Fibroblast of pulmonary artery (primary cell): ENCODE data around the gene SIGLEC10.

Experiments used
- DNase-seq: peaks from one replicate; pipeline ENCODE4 v3.0.0-alpha.2; 2010; ENCODE audit warnings: low read depth
- H3K4me3 ChIP-seq: replicated peaks from 2 replicates; pipeline ENCODE4 v1.5.1; 2011; ENCODE audit warnings: low read depth, mild to moderate bottlenecking, control low read depth, low read length, moderate library complexity
- TF ChIP-seq, protein P1 (sequence below): IDR thresholded peaks from 2 replicates; pipeline ENCODE4 v1.5.1; 2011; ENCODE audit warnings: mild to moderate bottlenecking, control low read depth, low read length, inconsistent platforms; ENCODE audit errors: missing control alignments

The SIGLEC10 gene

GRCh38 chr19:51375504-51376221, 41.8 kb downstream of the SIGLEC10 start:
- no peak overlapping the region for H3K4me3 ChIP-seq
- TF ChIP-seq, protein P1, sequence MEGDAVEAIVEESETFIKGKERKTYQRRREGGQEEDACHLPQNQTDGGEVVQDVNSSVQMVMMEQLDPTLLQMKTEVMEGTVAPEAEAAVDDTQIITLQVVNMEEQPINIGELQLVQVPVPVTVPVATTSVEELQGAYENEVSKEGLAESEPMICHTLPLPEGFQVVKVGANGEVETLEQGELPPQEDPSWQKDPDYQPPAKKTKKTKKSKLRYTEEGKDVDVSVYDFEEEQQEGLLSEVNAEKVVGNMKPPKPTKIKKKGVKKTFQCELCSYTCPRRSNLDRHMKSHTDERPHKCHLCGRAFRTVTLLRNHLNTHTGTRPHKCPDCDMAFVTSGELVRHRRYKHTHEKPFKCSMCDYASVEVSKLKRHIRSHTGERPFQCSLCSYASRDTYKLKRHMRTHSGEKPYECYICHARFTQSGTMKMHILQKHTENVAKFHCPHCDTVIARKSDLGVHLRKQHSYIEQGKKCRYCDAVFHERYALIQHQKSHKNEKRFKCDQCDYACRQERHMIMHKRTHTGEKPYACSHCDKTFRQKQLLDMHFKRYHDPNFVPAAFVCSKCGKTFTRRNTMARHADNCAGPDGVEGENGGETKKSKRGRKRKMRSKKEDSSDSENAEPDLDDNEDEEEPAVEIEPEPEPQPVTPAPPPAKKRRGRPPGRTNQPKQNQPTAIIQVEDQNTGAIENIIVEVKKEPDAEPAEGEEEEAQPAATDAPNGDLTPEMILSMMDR, result no peak
- no peak for DNase-seq

DNA sequence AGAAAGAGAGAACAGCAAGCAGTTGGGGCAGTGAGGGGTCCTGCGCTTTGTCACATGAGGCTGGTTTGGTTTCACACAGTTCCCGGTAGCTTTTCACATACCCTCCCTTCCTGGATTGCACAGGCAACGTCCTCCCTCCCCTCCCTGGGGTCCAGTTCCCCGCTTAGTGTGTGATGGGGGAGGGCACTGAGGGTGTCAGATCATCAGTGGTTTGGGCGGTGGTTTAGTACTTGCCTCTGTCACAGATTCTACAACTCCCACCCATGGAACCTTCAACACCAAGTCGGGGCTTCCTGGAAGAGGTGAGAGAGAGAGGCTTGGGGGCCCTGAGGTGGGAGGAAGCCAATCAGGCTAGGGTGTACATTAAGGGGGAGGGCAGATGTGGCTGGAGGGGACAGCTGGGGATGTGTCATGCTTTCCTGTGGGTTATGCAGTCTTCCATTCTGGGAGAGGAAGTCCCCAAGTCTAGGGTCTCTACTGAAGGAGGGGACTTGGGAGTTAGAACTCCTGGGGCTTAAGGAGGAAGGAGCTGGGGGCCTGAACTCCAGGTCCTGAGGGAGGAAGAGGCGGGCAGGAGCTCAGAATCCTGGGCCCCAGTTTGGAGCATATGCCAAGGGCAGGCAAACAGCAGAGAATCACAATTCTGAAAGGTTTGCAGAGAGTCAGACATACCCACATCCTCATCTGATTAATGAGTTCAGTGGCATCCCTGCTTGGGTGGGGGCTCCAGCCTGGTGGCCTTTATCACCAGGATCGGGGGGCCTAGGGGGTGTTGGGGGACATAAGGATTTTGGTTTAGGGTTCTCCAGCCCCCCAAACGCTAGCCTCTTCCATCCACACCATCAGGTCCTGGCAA, 44.6 kb downstream of the SIGLEC10 start, which contains the start of gene NKG7:
NKG7 (minus strand) TSS at position 6 of the 856 bp plus-strand sequence. CDS start 119 bp downstream, outside the sequence.
- no peak within 1 kb of the TSS for H3K4me3 ChIP-seq
- TF ChIP-seq, protein P1, result no peak
- no peak for DNase-seq

- TF ChIP-seq, protein P1, result no peak
- no peak for DNase-seq
- H3K4me3 ChIP-seq, result no peak overlapping the region
These were observed 45.3 kb downstream of the SIGLEC10 start for GRCh38 chr19:51372021-51372648.

- TF ChIP-seq, protein P1, result no peak
- no peak for DNase-seq
- no peak overlapping the region for H3K4me3 ChIP-seq
These were observed 46.2 kb downstream of the SIGLEC10 start for GRCh38 chr19:51371186-51371690.

- TF ChIP-seq, protein P1, result no peak
- no peak for DNase-seq
- no peak overlapping the region for H3K4me3 ChIP-seq
These were observed 47.2 kb downstream of the SIGLEC10 start for GRCh38 chr19:51370230-51370629.

DNA sequence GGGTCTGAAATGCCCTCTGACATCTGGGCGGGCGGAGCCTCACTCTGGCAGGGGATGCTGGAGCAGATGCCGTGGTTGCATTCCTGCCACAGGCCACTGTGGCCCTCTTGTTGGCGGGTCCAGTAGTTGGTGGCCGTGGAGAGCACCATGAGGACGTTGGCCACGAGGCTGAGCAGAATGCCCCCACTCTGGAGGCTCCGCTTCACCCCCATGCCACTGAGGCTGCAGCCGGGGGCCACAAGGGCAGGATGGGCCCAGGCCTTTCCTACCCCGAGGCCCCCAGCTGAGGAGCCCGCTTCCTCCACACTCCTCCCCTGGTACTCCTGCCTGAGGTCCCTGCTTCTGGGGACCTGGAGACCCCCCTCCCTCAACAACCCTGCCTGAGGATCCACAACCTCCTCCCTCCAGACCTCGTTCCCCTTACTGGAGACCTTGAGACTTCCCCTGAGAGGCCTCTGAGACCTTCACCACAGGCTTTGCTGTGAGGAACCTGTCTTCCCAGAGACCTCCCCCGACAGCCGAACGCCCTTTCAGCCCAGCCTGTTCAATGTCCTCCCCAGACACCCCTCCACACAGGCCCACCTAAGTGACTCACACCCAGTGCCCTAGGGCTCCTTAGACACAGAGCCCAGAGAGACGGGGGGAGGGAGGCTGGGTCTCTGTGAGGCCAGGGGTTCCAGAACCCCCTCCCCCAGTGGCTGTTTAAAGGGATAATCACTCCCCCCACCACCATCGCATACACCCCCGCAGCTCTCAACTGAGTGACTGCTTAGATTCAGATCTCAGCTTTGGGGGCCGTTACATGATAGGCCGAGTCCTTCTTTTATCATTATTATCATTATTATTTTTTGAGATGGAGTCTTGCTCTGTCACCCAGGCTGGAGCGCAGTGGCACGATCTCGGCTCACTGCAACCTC, 48.8 kb downstream of the SIGLEC10 start, which contains the start of gene CLDND2:
CLDND2 (minus strand) TSS at position 638 of the 917 bp plus-strand sequence; CDS start at position 212, 426 bp downstream.
- DNase-seq, result no peak
- TF ChIP-seq, protein P1, result no peak
- peak within 1 kb of the TSS; percentile 80 for H3K4me3 ChIP-seq
